Measurements from ENCODE around the gene OAF. TPM values are rescaled to one million over a fixed set of nuclear protein-coding genes. Genes with fewer than 3 reads are reported as not detected.

Gene OAF
- total RNA-seq, 1 donor from 2014 or later = 25.7 TPM

DNA sequence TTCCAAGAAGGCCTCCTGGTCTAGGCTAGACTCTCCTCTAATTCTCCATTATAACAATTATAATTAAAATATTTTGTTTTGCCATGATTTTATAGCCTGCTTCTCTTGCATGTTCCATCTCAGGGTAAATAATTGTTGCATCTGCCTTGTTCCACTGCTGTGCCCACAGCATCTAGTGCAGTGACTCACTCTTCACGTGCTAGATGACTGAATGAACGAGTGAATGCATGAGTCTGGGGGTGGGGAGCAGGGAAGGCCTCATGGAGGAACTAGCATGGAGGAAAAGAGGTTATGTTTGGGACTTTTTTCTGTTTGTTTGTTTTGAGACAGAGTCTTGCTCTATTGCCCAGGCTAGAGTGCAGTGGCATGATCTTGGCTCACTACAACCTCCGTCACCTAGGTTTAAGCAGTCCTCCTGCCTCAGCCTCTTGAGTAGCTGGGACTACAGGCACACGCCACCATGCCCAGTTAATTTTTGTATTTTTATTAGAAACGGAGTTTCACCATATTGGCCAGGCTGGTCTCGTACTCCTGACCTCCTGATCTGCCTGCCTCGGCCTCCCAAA, 5.2 kb upstream of the OAF start:
- peak; percentile 33 for DNase-seq

DNA sequence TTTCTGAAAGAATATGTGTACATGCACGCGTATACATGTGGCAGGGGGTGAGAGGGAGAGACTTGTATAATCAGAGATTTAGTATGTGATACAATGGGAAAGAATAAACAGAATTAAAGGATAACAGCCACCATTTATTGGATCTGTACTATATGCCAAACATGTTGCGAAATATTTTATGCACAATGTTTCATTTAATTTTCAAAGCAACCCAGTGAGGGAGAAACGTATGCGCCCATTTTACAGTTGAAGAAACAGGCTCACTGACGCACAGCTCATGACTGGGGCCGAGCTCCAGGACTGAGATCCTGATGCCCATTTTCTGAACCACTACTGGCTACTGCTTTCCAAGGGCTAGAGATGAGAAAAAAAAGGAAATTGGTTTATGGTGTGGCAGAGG, 3.3 kb upstream of the OAF start:
- no peak for DNase-seq

DNA sequence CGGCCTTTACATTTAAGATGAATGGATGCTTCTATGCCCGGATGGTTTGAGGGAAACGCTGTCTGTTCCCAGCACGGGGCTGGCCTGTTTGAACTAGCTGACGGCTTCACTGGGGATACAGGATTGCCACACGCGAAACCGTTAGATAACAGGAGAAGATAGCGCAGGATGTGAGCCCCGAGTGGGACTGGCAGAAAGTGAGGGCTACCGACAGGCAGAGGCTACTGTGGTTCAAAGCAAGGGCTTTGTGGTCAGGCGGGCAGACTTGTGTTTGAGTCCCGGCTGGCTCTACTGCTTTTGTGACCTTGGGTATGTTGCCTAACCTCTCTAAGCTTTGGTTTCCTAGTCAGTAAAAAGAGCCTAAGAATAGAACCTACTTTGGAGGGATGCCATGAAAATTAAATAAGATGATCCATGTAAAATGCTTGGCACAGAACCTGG, 2.8 kb upstream of the OAF start:
- DNase-seq = peak; percentile 84

DNA sequence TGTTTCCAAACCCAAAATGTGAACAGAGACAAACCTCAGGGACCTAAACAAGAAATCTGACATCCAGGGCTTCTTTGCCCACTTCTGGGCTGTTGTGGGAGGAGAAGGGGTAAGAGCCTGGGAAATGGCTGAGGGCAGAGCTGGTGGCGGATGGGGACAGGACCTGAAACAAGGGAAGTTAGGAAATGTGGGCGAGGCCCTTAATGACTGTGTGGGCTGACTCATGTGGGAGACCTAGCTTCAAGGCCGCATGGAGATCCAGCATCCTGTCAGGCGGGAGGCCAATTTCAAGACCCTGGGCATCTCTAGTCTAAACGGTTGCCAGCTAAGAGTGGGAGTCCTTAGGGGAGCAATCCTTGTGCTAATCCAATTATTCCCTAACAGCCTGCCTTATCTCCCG, 2.1 kb upstream of the OAF start:
- peak; percentile 81 for DNase-seq

DNA sequence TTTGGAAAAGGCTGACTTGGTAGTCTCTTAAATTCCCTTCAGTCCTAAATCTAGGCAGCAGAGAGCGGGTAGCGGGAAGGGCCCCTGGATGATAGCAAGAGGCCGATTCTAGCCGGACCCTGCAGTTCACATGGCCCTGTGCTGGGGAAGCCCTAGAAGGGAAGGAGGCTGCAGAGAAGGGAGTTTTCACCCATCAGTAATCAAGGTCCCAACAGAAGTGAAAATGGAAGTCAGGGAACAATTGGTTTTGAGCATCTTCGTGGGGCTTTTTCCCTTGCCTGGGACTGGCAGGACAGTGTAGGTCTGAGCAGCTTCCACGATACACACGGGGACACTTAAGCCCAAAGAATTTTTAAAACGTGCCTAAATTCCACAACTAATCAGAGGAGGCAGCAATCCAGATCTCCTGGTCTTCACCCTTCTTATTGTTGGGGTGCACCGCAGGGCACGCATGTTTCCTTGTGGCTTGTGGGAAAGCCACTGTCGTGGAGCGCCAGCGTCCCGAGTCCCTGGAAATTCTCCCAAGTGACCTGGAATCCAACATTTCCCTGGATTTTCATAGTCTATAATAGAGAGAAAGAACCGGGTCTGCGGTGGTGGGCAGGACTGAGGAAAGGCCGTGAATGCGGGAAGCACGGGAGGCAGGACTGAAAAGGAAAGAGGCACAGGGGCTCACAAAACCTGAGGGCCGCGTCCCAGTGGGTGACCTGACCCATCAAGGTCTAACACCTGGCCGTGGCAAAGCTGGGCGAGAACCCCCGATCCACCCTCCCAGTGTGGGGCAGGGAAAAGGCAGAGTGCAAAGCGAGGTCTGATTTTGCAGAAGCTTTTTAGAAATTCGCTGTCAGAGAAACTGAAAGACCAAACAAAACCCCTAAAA, 846 bp upstream of the OAF start:
- no peak for DNase-seq

DNA sequence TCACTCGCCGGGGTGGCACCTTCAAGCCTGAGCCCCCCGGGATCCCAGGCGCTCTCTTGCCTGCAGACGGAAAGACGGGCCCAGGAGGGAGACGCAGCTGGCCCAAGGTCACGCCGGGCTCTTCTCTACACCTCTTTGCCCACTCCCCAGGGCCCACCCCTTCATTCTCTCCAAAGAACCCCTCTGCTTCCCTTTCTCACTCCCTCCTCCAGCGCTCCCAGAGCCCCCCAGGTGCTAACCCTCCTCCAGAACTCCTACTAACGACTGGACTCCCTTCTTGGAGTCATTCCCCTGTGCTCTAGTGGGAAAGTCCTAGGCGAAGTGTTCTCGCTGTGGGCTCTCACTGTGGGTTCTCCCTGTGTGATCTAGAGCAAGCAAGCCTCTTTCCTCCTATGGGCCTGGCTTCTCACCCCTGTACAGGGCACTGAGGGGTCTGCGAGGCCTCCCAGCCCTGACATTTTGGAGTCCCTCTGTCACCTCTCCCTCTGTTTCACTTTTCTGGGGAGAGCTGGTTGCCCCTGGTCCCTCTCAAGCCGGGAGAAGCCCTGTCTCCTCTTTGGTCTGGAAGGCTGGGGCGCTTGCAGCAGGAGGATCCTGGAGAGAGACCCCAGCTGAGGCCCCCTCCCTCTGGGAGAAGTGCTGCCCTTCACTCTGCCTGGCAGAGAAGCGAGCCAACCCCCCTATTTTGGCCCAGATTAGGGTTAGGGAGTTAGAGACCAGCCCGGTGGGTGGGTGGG, 858 bp downstream of the OAF start:
- peak; percentile 39 for DNase-seq

DNA sequence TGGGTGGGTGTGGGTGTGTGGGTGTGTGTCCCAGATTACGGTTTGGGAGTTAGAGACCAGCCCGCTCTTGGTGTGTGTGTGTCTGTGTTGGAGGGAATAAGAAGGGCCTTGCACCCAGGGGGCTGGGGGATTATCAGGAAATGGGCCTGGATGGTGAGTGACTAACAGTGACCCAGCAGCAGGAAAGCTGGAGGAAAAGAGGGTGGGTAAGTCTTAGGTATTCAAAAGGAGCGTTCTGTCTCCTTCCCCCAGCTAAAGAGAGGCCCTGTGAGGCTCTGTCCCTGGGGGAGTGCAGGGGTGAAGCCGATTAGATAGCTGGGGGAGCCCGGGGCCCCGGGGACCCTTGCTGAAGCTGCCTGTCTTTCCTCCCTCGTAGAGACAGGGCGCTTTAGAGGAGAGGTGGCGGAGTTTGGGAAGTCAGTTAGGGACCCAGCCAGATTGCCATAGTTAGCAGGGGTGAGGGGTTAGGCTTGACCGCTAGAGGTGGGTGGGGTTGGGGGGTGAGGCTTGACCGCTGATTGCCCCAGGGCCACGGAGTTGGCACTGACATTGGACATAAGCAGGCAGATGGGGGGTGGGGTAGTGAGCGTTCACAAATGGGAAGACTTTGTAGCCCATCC, 1.5 kb downstream of the OAF start:
- peak; percentile 34 for DNase-seq

DNA sequence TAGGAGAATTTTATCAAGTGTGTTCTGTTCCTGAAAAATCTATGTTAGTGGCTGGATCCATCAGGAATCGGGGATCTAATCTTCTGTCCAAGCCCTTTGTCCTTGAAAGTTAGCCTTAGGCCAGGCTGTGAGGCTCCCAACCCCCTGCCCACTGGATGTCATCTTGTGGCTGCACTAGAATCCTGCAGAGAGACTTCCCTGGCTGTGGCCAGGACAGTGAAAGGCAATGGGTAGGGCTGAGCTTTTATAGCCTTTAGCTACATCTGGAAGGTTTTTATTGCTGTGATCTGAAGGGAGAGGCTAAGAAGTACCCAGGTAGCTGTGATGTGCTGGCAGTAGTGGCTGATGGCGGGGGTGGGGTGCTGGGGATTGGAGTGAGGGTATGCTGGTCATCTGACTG, 2.1 kb downstream of the OAF start:
- DNase-seq = no peak

DNA sequence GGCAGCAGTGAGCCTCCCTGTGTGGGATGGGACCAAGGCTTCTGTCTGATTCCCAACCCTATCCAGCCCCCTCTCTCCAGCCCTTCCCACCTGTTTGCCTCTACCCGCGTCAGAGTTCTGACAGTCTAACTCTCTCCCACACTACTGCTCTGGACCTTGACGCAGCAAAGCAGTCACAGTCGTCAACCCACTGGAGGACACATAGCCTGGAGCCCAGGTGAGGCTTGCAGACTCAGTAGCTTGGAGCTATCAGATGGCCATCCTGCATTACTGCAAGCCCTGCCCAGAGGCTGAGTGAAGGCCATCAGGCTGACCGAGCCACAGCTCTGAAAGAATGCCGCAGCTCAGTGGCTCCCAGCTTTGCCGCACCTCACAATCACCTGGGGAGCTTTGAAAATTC, 3.7 kb downstream of the OAF start:
- DNase-seq = no peak

DNA sequence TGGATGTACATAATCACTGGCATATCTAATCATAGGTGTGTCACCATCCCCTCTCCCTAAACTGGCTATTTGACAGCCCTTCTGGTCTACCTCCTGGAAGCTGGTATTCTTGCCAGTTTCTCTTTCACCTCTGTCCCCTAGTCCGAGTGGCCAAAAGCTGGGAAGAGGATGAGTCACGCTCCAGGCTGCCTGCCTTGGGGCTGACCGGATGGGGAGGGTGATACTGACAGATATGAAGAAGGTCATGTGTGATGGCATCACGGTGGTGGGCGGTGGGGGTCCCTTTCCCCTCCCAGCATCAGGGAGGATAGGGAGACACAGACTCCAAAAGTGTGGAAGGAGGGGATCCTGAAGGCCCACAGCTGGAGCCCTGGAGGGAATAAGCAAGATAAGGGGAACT, 4.8 kb downstream of the OAF start:
- peak; percentile 68 for DNase-seq

DNA sequence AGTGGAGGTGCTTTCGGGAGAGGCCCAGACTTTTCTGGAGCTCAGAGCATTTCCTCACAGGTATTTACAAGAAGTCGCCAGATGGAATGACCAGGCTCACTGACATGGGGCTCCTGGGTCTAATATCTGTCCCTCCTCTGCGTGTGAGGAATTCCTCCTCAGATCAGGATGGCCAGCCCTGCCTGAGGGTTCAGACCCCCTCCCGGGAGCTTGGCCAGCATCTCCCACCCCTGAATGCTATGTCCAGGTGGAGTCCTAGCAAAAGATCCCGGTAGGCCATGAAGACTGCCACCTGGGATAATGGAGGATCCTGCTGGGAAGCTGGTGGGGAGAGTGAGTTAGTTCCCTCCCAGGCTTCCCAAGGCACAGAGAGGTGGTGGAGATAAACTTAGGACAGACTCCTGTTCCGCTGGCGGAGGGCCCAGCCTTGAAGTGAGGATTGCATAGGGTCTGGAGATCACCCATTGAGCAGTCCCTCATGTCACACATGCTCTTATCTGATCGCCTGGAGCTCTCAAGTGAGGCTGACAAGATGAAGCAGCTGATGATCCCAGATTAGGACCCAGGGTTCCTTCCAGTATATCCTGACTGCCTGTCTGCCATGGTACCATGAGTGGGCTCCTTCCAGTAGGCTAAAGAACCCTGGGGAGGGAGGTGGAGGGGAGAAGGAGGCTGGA, 5.7 kb downstream of the OAF start:
- no peak for DNase-seq

DNA sequence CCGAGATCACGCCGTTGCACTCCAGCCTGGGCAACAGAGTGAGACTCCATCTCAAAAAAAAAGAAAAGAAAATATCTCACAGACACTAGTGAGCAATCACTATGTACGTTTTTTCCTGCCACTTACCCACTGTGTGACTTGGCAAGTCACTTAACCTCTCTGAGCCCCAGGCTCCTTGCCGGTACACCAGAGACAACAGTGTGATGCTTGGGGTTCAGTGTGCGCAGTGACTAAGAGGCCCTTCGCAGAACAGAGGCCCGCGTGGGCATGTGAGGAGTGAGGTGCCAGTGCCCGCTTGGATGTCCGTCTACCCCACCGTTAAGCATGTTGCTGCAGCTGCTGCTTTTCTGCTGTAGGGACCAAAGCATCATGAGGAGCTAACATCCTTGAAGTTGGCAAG, 6.7 kb downstream of the OAF start:
- DNase-seq = no peak

DNA sequence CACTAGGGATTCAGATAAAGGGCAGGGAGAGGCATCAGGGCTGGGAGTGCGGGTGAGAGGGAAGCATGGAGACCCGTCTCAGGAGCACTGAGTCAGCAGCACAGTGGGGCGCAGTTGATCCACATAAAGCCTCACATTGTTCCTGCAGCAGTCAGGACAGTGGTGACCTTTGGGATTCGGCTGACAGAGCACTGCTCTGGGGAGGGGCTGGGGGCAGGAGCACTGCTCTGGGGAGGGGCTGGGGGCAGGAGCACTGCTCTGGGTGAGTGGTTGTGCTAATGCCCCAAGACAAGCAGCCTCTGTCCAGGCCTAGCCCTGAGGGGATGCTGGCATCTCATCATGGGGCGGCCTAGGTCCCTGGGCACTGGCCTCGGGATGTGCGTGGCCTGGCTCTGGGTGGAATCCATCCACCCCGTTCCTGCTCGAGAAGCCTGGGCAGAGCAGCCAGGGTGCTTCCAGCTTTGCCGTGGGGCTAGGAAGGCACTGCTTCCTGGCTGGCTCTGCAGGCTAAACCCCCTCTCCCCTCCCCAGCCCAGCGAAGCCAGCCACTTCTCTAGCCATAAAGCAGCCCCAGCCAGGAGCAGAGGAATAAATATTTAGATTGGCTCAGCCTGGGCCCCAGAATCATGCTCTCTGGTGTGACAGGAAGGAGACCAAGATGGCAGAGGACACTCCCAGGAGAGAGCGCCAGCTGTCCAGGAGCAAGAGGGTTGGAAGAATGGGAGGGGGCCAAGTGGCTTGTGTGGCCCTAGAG, 7.3 kb downstream of the OAF start:
- no peak for DNase-seq

DNA sequence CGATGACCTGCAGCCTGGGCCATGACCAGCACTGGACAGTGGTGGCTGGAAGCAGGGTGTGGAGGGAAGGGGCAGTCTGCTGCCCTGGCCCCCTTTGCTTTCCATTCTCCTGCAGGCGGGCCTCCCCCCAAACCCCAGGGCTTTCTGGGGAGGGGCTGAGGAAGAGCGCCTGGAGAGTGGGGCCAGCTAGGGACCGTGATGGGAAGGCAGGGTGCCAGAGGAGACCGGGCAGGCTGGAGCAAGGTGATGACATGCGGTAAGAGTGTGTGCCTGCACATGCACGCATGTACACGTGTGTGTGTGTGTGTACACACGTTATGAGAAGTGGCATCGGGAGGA, 7.8 kb downstream of the OAF start:
- DNase-seq = no peak

DNA sequence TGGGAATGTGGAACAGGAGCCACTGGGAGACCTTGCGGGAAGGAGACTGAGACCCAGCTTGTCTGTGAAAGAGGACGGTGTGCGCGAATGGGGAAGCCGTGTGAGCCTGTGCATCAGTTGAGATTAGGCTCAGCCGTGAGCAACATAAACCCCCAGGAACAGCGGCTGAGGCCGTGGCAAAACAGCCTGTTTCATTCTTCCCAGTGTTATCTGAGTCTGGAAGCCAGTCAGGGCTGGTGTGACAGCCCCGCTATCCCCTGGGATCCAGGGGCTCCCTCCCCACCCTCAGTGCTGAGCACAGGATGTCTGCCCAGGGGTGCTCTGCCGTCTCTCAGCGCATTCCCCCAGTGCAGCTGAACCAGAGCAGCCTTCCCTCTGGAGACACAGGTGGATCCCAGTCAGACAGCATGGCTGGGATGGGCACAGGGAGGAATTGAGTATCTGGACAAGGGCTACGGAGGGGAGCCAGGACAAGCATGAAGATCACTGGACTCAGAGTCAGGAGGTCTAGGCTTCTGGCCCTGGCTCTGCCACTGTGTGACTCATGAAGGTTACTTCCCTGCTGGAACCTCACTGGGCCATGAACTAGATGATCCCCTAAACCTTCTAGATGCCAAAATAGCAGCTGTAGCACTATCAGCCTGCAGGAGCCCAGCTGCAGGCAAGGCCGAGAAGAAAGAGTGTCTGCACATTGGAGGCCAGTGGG, 8.6 kb downstream of the OAF start:
- DNase-seq = no peak

DNA sequence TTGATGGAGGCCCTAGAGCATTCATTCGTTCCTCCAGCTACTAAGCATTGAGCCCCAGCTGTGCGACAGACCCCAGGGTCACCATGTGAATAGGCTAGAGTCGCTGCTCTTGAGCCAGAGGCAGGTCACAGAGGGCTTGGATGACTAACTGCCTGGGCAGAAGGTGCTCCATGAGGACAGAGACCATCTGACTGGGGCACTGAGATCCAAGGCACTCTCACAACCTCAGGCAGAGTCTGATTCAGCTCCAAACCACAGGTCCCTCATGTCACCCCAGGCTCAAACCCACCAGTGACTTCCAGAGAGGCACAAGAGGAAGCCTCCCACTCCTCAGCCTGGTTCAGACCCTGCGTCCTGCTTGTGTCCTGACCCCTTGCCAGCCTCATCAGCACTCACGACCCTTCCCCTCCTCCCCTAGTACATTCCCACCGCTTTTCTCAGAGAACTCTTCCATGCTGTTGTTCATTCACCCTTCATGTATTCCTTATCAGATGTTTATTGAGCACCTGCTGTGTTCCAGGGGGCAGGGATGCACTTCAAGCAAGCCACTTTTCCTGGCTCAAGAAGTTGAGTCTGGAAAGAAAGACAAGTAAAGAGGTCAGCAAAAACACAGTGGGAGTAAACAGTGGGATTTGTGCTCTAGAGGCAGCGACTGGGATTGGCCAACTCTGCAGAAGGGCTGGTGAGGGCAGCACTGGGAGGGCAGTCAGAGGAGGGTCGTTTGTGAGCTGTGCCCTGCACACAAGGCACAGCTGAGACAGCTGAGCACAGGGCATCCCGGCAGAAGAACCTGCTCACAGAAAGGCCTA, 9.3 kb downstream of the OAF start:
- DNase-seq = no peak

DNA sequence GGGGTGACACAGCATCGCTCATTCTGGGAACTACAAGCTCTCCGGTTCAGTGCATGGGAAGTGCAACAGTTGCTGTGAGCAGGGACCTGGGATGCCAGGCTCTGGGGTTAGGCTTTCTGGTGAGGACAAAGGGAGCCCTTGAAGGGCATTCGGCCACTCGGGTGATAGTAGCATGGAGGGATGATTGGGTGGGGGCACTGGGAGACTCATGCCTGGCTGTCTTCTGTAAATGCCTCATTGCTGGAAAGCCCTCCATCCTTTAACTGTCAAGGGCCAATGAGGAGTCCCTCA, 9.9 kb downstream of the OAF start:
- DNase-seq = no peak

DNA sequence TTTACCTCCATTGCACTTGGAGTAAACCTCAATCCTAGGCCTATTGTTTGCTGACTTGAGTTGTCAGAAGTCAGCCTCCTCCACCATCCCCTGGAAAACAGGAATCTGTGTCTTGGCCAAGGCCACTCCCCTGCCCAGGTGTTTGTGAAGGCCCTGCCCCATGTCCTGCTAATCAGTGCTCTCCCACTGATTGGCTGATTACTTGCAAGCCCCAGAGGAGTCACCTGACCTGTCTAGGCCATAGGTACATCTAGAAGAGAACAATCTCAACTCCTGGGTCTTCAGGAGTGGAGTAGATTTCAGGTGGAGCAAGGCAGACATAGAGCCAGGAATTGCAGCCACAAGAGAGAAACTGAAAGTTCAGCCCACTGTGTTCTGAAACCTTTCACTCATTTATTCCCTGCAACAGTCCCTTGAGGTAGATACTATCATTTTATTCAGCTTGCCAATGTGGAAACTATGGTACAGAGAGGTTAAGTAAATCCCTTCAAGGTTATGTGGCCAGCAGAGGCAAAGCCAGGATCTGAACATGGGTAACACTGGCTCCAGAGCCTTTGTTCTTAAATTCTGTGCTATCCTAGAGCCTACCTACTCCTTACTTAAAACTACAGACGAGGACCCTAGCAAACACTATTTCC, 10.4 kb downstream of the OAF start:
- no peak for DNase-seq

DNA sequence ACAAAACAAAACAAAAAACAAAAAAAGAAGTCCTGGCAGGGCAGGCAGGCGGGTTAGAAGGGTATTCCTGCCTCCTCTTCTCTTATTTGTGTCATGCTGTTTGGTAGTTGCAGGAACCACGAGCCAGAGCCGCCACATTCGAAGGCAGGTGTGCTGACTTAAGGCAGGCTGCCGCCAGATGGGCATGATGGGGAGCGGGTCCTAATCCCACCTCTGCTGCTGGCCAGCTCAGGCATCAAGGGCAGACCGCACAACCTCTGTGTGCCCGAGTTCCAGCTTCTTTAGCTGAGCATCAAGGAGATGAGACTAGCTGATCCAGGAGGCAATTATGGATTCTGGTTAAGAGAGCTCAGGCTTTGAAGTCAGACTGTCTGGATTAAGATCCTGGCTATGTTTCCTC, 12.1 kb downstream of the OAF start:
- no peak for DNase-seq

DNA sequence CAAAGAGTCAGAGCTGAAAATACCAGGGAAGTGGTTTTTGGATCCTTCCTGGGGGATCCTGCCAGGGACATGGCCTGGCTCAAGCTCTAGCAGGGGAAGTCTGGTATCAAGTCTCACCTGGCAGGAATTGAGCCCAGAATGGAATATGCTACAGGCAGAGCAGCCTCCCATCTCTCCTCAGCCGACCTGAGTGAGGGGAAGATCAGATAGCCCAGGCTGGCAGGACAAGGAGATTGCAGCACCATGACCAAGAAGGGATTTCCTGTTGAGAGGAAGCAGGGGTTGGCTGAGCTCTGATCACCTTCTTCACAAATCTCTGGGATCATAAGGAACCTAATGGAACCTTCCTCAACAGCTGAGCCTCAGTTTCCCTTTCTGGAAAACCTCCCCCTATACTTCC, 13.0 kb downstream of the OAF start:
- DNase-seq = no peak
